ENCODE results near the gene EFNA2.

DNA sequence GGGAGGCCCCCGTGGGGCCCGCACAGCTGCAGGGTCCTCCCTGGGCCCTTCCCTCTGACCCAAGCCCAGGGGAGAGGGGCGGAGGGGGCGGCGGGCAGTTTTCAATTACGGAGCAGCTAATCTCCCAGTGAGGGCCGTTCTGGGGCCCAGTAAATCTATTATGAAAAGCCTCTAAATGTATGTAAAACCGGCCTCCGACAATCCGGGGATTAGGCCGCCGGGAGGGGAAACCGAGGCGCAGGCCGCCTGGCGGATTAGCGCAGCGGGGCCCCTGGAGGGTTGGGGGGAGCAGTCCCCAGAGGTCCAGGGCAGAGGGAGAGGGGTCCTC is 25.1 kb downstream of the EFNA2 start:
- TF ChIP-seq POLR2AphosphoS5 (IDR thresholded peaks at IDR 0.05; ENCODE audit: low read depth) (no peak), EZH2phosphoT487 (IDR thresholded peaks at IDR 0.05; ENCODE audit: unreplicated experiment) (no peak), EZH2 (IDR thresholded peaks at IDR 0.05; ENCODE audit: low read depth, unreplicated experiment) (no peak), CREB1 (CRISPR knock-in tag; IDR thresholded peaks at IDR 0.05; ENCODE audit: low read depth) (no peak), ZNF114 (CRISPR knock-in tag; IDR thresholded peaks at IDR 0.05) (no peak)
- TF ChIP-seq, protein P1, sequence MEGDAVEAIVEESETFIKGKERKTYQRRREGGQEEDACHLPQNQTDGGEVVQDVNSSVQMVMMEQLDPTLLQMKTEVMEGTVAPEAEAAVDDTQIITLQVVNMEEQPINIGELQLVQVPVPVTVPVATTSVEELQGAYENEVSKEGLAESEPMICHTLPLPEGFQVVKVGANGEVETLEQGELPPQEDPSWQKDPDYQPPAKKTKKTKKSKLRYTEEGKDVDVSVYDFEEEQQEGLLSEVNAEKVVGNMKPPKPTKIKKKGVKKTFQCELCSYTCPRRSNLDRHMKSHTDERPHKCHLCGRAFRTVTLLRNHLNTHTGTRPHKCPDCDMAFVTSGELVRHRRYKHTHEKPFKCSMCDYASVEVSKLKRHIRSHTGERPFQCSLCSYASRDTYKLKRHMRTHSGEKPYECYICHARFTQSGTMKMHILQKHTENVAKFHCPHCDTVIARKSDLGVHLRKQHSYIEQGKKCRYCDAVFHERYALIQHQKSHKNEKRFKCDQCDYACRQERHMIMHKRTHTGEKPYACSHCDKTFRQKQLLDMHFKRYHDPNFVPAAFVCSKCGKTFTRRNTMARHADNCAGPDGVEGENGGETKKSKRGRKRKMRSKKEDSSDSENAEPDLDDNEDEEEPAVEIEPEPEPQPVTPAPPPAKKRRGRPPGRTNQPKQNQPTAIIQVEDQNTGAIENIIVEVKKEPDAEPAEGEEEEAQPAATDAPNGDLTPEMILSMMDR (conservative IDR thresholded peaks at IDR 0.05; ENCODE audit: low read depth in 2 of 2) = no peak
- TF ChIP-seq, protein P2, sequence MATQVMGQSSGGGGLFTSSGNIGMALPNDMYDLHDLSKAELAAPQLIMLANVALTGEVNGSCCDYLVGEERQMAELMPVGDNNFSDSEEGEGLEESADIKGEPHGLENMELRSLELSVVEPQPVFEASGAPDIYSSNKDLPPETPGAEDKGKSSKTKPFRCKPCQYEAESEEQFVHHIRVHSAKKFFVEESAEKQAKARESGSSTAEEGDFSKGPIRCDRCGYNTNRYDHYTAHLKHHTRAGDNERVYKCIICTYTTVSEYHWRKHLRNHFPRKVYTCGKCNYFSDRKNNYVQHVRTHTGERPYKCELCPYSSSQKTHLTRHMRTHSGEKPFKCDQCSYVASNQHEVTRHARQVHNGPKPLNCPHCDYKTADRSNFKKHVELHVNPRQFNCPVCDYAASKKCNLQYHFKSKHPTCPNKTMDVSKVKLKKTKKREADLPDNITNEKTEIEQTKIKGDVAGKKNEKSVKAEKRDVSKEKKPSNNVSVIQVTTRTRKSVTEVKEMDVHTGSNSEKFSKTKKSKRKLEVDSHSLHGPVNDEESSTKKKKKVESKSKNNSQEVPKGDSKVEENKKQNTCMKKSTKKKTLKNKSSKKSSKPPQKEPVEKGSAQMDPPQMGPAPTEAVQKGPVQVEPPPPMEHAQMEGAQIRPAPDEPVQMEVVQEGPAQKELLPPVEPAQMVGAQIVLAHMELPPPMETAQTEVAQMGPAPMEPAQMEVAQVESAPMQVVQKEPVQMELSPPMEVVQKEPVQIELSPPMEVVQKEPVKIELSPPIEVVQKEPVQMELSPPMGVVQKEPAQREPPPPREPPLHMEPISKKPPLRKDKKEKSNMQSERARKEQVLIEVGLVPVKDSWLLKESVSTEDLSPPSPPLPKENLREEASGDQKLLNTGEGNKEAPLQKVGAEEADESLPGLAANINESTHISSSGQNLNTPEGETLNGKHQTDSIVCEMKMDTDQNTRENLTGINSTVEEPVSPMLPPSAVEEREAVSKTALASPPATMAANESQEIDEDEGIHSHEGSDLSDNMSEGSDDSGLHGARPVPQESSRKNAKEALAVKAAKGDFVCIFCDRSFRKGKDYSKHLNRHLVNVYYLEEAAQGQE (IDR thresholded peaks at IDR 0.05; ENCODE audit: unreplicated experiment) = no peak
- TF ChIP-seq, protein P3, sequence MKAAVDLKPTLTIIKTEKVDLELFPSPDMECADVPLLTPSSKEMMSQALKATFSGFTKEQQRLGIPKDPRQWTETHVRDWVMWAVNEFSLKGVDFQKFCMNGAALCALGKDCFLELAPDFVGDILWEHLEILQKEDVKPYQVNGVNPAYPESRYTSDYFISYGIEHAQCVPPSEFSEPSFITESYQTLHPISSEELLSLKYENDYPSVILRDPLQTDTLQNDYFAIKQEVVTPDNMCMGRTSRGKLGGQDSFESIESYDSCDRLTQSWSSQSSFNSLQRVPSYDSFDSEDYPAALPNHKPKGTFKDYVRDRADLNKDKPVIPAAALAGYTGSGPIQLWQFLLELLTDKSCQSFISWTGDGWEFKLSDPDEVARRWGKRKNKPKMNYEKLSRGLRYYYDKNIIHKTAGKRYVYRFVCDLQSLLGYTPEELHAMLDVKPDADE (IDR thresholded peaks at IDR 0.05) = no peak
- TF ChIP-seq, protein P4, sequence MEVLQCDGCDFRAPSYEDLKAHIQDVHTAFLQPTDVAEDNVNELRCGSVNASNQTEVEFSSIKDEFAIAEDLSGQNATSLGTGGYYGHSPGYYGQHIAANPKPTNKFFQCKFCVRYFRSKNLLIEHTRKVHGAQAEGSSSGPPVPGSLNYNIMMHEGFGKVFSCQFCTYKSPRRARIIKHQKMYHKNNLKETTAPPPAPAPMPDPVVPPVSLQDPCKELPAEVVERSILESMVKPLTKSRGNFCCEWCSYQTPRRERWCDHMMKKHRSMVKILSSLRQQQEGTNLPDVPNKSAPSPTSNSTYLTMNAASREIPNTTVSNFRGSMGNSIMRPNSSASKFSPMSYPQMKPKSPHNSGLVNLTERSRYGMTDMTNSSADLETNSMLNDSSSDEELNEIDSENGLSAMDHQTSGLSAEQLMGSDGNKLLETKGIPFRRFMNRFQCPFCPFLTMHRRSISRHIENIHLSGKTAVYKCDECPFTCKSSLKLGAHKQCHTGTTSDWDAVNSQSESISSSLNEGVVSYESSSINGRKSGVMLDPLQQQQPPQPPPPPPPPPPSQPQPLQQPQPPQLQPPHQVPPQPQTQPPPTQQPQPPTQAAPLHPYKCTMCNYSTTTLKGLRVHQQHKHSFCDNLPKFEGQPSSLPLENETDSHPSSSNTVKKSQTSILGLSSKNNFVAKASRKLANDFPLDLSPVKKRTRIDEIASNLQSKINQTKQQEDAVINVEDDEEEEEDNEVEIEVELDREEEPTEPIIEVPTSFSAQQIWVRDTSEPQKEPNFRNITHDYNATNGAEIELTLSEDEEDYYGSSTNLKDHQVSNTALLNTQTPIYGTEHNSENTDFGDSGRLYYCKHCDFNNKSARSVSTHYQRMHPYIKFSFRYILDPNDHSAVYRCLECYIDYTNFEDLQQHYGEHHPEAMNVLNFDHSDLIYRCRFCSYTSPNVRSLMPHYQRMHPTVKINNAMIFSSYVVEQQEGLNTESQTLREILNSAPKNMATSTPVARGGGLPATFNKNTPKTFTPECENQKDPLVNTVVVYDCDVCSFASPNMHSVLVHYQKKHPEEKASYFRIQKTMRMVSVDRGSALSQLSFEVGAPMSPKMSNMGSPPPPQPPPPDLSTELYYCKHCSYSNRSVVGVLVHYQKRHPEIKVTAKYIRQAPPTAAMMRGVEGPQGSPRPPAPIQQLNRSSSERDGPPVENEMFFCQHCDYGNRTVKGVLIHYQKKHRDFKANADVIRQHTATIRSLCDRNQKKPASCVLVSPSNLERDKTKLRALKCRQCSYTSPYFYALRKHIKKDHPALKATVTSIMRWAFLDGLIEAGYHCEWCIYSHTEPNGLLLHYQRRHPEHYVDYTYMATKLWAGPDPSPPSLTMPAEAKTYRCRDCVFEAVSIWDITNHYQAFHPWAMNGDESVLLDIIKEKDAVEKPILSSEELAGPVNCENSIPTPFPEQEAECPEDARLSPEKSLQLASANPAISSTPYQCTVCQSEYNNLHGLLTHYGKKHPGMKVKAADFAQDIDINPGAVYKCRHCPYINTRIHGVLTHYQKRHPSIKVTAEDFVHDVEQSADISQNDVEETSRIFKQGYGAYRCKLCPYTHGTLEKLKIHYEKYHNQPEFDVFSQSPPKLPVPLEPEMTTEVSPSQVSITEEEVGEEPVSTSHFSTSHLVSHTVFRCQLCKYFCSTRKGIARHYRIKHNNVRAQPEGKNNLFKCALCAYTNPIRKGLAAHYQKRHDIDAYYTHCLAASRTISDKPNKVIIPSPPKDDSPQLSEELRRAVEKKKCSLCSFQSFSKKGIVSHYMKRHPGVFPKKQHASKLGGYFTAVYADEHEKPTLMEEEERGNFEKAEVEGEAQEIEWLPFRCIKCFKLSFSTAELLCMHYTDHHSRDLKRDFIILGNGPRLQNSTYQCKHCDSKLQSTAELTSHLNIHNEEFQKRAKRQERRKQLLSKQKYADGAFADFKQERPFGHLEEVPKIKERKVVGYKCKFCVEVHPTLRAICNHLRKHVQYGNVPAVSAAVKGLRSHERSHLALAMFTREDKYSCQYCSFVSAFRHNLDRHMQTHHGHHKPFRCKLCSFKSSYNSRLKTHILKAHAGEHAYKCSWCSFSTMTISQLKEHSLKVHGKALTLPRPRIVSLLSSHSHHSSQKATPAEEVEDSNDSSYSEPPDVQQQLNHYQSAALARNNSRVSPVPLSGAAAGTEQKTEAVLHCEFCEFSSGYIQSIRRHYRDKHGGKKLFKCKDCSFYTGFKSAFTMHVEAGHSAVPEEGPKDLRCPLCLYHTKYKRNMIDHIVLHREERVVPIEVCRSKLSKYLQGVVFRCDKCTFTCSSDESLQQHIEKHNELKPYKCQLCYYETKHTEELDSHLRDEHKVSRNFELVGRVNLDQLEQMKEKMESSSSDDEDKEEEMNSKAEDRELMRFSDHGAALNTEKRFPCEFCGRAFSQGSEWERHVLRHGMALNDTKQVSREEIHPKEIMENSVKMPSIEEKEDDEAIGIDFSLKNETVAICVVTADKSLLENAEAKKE (CRISPR knock-in tag; IDR thresholded peaks at IDR 0.05) = no peak

Measured in GM23338 (cell line).